Neutrophil (primary cell): Measurements from ENCODE around the gene UNCX.

Experiments
- H3K27ac ChIP-seq: fragments of 200-600 bp; sonication (generic); 2 replicates; pipeline ENCODE4 v1.5.1; 2016; ENCODE audit warnings: mild to moderate bottlenecking, moderate library complexity
- H3K27me3 ChIP-seq: fragments of 200-600 bp; sonication (generic); 2 replicates; pipeline ENCODE4 v1.6.0; 2016; ENCODE audit warnings: mild to moderate bottlenecking
- H3K36me3 ChIP-seq: fragments of 200-600 bp; sonication (generic); 2 replicates; pipeline ENCODE4 v1.5.1; 2017
- H3K4me1 ChIP-seq, 2 experiments: fragments of 200-600 bp in 1 of 2; sonication (generic) in 1 of 2; 1 replicate in 1 of 2; 2 replicates in 1 of 2; pipeline versions ENCODE4 v1.5.1 to v1.6.1; 2013 to 2016; ENCODE audit warnings: low read depth in 1 of 2, low read length in 1 of 2, mild to moderate bottlenecking in 1 of 2, moderate library complexity in 1 of 2; ENCODE audit not compliant: control insufficient read depth in 1 of 2, insufficient read depth in 1 of 2
- H3K4me3 ChIP-seq, 2 experiments: fragments of 200-600 bp in 1 of 2; sonication (generic) in 1 of 2; 1 replicate in 1 of 2; 2 replicates in 1 of 2; pipeline ENCODE4 v1.5.1; 2013 to 2016; ENCODE audit warnings: low read depth in 1 of 2, low read length in 1 of 2, mild to moderate bottlenecking in 1 of 2, moderate library complexity in 1 of 2
- H3K9me3 ChIP-seq: fragments of 200-600 bp; sonication (generic); 2 replicates; pipeline ENCODE4 v1.5.1; 2016
- TF ChIP-seq, protein P1 (sequence below): fragments of 200-600 bp; sonication (generic); IDR thresholded peaks from 2 replicates; pipeline ENCODE4 v1.5.1; 2016; ENCODE audit warnings: antibody characterized with exemption

Gene UNCX

DNA sequence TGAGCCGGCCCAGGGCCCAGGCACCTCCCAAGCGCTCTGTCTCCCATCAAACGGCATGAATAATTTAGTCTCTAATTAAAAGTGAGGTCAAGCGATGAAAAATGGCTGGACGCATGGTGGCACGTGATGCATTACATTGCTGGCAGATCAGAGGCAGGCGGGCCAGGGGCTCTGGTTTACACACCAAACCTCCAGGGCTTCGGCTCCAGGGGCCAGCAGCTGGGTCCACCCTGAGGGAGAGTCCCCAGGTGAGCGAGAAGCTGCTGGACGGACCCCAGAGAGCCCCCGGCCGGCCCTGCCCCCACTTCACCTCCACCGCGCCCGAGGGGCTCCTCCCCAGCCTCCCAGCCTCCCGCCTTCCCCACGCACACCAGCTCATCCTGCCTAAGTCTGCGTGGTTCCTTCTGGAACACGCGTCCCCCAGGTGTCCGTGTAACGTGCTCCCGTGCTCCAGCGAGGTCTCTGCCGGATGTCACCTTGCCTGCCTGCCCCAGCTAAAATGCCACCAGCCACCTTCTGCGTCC lies 23.2 kb downstream of the UNCX start:
- Histone ChIP-seq H3K4me3 (no peak overlapping the region), H3K9me3 (no peaks in the 10 kb centered on the region), H3K4me1 (no peaks in the 10 kb centered on the region), H3K27me3 (peaks cover 97% of the 10 kb centered on the region), H3K27ac (no peak overlapping the region), H3K36me3 (no peaks in the 10 kb centered on the region)
- TF ChIP-seq, protein P1, sequence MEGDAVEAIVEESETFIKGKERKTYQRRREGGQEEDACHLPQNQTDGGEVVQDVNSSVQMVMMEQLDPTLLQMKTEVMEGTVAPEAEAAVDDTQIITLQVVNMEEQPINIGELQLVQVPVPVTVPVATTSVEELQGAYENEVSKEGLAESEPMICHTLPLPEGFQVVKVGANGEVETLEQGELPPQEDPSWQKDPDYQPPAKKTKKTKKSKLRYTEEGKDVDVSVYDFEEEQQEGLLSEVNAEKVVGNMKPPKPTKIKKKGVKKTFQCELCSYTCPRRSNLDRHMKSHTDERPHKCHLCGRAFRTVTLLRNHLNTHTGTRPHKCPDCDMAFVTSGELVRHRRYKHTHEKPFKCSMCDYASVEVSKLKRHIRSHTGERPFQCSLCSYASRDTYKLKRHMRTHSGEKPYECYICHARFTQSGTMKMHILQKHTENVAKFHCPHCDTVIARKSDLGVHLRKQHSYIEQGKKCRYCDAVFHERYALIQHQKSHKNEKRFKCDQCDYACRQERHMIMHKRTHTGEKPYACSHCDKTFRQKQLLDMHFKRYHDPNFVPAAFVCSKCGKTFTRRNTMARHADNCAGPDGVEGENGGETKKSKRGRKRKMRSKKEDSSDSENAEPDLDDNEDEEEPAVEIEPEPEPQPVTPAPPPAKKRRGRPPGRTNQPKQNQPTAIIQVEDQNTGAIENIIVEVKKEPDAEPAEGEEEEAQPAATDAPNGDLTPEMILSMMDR = no peak

GRCh38 chr7:1256621-1257020 lies 23.9 kb downstream of the UNCX start:
- Histone ChIP-seq H3K27me3 (peaks cover 96% of the 10 kb centered on the region), H3K36me3 (no peaks in the 10 kb centered on the region), H3K4me1 (no peaks in the 10 kb centered on the region), H3K27ac (no peak overlapping the region), H3K4me3 (no peak overlapping the region), H3K9me3 (no peaks in the 10 kb centered on the region)
- TF ChIP-seq, protein P1 = no peak

- Histone ChIP-seq H3K9me3 (no peaks in the 10 kb centered on the region), H3K4me3 (no peak overlapping the region), H3K27me3 (peaks cover 90% of the 10 kb centered on the region), H3K36me3 (no peaks in the 10 kb centered on the region), H3K27ac (no peak overlapping the region), H3K4me1 (no peaks in the 10 kb centered on the region)
- TF ChIP-seq, protein P1 = no peak
These were observed 24.5 kb downstream of the UNCX start for GRCh38 chr7:1257221-1257620.

DNA sequence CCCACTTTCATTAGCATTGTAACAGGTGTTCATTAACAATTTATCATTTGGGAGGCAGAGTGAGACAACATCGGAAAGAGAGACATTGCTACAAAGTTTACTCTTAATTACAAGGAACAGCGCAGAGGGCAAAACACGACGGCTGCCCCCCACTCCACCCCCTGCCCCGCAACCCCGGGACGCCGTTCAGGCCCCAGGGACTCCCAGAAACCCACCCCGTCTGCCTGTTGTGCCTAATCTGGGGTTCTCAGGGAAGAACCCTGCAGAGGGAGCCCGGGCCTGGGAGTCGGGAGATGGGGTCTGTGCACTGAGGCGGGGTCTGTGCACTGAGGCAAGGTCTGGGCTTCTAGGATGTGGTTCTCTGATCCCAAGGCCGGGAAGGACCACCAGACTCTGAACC lies 25.2 kb downstream of the UNCX start:
- H3K27ac ChIP-seq = no peak overlapping the region
- no peak overlapping the region for H3K4me3 ChIP-seq
- H3K36me3 ChIP-seq = no peaks in the 10 kb centered on the region
- H3K27me3 ChIP-seq = peaks cover 87% of the 10 kb centered on the region
- H3K9me3 ChIP-seq = no peaks in the 10 kb centered on the region
- H3K4me1 ChIP-seq = no peaks in the 10 kb centered on the region
- TF ChIP-seq, protein P1 = no peak

GRCh38 chr7:1259621-1260243 lies 27.1 kb downstream of the UNCX start:
- H3K4me1 ChIP-seq = no peaks in the 10 kb centered on the region
- H3K27ac ChIP-seq = no peak overlapping the region
- TF ChIP-seq, protein P1 = no peak
- H3K4me3 ChIP-seq = no peak overlapping the region
- no peaks in the 10 kb centered on the region for H3K9me3 ChIP-seq
- no peaks in the 10 kb centered on the region for H3K36me3 ChIP-seq
- peaks cover 80% of the 10 kb centered on the region for H3K27me3 ChIP-seq
